ENCODE results near the gene APBA2.

Gene APBA2

DNA sequence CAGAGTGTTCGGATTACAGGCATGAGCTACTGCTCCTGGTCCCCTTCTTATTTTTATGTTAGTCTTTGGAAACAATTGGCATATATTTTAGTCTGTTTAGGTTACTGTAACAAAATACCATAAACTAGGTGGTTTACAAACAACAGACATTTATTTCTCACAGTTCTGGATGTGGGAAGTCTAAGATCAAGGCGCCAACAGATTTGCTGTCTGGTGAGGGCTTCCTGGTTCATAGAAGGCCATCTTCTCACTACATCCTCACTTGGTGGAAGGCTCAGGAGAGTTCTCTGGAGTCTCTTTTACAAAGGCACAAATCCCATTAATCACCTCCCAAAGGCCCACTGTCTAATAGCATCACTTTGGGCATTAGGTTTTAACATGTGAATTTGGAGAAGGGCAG is 101.0 kb downstream of the APBA2 start:
- DNase-seq: no peak

DNA sequence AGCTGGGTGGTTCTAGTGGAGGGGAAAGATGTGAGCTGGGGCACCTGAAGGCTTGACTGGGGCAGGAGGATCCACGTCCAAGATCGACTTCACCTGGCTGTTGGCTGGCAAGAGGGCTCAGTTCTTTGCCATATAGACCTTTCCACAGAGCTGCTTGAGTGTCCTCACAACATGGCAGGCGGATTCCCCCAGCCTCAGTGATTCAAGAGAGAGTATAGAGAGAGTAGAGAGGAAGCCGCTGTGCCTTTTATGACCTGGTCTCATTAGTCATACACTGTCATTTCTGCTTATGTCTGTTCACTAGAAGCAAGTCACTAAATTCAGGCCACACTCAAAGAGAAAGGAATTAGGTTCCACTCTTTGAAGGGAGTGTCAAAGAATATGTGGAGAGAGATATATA is 101.6 kb downstream of the APBA2 start:
- DNase-seq: no peak

DNA sequence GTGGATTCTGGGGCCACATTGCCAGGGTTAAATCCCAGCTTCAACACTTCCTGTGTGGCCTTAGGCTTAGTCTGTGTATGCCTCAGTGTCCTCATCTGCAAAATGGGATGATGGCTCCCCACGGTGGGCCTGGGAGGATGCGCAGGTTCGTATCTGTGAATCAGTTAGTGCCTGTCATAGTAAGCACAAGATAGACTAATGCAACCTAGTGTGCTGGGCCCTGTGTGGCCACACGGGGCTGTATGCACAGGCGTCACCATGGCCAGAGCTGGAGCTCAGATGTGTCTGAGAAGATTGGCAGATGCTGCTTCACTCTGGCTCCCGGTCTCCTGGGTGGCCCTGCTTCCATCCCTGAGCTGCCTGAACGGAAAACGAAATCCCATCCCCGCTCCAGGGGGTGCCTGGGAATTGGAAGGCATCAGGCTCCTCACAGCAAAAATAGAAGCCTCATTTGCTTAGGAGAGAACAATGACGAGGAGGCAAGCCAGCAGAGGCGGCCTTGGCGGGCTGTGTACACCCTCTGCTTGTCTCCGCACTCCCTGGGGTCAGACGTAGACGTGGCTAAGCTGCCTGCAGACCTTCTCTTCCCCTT is 103.6 kb downstream of the APBA2 start:
- DNase-seq: no peak

DNA sequence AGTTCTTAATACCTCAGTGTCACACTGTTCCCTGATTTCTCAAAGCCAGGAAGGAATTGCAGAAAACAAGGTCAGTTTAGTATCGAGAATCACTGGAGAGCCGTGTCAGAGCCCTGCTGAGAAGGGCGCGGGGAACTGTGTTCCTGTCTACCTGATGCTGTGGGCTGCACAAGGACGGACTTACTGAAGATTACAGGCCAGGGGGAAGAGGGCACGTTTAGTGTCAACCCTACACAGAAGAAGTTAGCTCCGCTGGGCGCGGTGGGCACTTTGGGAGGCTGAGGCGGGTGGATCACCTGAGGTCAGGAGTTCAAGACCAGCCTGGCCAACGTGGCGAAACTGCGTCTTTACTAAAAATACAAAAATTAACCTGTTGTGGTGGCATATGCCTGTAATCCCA is 104.1 kb downstream of the APBA2 start:
- no peak for DNase-seq

DNA sequence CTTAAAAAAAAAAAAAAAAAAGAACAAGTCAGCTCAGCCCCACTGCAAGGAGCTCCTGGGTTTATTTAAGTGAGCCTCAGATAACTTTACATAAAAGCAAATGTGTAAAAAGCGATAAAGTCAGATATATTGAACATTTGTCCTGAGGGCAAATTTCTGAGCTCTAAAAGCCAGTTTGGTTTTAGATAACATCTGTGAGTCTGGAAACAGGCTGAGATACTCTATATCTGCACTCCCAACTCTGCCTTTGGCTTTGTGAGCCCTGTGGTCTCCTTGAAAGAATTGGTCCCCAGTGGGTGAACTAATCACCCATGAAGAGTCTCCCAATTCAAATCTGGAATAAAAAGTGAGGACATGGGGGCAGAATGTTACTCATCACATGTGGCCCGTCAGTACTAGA is 104.6 kb downstream of the APBA2 start:
- no peak for DNase-seq

DNA sequence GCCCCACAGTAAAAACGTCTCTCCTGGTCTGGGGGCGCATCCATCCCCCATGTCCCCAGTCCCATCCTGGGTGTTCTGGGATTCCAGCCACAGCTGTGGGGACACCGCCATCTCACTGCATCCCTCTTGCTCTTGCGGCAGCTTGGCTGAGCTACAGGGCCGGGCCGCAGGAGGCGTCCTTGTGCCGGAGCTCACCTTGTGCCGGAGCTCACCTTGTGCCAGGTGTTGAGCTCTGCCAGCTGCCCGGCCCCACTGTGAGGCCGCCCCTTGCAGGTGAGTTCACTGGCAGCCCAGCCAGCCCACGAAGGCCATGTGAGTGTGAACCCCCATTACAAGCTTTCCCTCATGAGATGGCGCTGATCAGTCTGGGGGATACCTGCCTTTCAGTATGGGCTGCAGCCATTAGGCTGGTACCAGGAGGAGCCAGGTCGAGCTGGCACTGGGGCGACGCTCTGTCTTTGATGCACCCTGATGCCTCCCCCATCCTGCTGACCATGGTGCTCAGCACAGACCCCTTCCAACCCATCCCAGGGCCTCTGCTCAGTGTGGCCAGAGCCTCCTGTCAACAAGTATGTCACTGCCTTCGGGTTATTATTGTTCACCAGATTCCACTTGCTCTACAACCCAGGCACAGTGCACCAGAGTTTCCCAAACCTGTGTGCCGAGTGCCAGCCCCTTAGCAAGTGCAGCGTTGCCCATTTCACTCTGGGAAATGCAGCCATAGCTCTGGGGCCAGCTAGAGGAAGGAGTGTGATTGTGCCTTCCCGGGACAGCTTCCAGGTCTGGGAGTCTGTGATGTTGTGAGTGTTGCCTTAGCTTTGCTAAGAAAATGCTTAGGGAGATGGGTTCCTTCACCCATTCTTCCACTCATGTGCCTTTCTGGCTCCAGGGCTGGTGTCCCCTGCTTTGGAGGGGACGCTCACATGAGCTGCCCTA is 105.7 kb downstream of the APBA2 start:
- no peak for DNase-seq

DNA sequence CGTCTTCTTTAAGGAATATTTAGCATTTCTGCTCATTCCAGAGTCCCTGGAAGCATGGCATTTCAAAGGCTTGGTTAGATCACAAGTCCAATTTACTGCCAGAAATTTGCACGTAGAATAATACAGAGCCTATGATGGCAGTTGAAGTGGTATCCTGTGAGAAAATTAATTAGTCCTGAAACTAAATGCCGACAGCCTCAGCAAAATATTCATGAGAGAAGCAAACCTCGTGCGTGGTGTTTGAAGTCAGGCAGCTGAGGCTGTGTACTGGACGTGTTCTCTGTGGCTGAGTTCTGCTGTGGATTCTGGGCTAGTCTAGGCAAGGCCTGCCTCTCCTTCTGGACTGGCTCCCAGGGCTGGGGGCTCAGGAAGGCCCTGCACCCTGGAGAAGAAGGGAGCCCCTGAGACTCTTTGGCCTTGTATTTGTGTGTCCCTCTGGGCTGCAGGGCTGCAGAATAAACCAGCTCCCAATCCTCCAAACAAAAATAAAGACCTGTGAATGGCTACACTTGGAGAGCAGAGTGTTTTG is 106.6 kb downstream of the APBA2 start:
- no peak for DNase-seq

DNA sequence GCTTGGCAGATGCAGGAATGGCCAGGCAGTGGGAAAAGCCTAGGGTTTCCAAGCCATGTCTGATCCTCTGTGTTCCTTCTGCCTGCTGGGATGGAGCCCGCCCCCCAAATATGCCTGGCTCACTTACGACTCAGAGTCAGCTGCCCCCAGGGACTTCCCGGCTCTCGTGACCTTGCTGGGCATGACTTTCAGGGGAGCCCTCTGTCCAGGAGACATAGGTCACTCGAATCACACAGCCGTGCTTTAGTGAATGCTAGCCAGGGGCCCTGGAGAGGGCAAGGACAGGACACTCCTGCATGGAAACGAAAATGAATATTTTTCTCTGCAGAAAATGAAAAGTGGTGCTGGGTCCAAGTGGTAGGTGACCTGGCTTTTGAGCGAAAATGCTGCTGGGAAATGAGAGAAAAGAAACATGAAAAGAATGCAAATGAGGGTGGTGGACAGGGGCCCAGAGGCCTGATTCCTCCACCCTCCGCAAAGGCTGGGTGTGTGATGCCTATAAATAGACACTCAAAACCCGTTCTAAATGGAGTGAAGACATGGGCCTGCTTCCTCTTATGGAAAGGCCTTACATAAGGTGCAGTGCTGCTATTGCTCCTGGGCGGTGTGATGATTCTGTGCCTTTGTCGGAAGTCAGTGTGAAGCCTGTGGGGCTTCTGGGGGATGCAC is 107.4 kb downstream of the APBA2 start:
- peak; percentile 33 to 62 (median 37) for DNase-seq

DNA sequence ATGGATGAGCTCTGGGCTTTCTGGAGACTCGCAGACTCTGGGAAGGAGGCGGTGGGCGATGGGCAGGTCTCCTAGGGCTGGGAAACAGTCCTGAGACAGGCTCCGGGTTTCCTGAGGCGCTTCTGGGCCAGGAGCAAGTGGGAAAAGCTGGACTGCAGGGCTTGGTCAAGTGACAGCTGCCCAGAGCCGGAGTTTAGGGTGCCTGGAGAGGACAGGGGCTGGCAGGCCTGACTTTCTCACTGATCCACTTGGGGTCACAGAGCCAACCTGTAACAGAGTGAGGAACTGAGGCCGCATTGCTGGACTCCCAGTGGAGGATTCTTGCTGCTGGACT is 107.9 kb downstream of the APBA2 start:
- DNase-seq: no peak

DNA sequence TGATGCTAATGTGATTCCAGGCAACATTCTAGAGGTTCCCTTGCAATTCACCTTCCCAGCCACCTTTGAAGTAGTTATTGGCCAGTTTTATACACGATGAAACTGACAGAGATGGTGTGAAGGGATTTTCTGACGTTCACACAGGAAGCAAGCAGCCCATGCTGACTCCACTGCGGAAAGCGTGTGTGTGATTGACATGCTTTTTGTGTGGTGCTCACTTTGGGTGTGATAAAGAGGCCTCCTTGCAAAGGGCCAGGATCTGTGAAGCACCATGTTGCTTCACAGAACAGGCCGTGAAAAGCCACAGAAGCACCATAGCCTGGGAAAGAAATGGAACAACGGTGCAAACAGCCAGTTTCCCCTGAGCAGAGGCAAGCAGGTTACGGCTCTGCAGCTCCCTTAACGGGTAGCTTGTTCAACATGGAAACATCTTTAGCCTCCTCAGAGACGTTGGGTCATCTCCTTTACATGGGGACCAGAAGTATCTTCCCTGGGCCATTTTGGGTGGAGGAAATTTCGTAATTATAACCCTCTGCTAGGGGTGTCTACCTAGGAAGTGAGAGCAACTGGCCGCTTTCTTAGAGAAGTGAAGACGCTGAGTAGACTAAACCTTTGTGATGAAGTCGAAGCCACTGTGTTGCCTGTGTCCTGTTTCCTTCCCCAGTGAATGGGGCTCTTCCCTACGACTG is 108.5 kb downstream of the APBA2 start:
- no peak for DNase-seq

DNA sequence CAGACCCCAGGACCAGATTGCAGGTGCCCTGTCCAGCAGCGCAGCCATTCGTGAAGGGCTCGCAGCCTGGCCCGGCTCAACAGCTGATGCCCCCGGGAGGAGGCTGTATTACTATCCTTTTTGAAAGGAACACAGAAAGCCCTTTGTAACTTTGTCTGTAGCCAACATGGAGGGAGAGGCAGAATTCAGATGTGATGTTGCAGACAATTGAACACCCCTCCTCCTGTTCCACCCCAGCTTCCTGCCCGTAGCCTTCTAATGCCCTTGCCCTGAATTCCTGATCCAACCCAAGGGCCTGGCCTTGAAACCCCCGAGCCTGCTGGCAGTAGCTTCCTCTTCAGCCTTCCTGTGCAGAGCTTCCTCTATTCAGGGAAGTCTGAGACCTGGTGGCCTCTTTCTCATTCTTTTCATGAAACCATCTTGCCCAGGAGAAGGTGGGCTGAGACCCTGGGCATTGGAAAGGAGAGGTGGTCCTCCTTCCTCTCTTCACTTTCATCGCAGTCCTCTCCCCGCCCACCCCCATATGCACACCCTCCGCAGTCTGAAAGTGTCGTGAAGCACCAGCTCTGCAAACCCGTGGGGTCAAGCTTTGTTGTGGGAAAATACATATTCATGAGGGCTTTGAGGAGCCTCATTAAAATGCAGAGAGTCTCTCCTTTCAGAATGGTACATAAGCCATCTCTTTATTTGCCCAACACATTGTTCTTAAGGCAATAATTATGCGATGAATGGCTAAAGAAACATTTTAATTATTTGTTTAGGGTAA is 109.2 kb downstream of the APBA2 start:
- DNase-seq: peak; percentile 27 to 61 (median 51)

DNA sequence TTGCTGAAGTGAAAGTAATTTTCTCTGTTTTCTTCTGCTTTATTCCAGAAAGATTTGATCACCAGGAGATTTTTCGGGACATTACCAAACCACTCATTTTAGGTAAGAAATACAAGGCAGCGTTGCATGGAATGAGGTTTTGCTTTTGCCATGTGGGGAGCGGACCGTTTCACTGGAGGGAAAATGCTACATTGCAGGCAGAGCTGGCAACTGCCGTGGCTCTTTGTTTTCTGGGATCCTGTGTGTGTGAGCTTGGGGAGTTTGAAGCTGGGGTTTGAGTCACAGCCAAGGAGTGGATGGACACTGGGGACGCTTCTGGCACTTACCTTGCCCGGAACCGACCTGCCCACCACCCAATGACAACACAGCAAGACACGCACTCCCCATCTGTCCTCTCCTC is 109.9 kb downstream of the APBA2 start:
- DNase-seq: no peak

DNA sequence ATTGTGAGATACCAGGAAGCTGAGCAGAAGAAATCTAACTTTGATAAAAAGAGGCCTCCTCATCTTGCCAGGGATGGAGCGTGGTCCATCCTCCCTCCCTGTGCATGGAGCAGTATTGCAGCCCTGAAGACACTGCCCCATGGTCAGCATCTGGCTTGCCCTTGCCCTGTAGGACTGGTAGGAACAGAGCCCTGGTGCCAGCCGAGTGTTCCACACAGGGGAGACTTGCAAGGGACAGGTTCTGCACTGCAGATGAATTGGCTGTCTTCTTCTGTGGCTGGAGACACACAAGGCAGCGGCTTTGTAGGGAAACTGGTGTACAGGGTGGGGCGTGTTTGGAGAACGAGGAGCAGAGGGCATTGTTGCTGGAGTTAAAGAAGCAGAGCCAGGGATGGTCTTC is 110.5 kb downstream of the APBA2 start:
- DNase-seq: no peak

DNA sequence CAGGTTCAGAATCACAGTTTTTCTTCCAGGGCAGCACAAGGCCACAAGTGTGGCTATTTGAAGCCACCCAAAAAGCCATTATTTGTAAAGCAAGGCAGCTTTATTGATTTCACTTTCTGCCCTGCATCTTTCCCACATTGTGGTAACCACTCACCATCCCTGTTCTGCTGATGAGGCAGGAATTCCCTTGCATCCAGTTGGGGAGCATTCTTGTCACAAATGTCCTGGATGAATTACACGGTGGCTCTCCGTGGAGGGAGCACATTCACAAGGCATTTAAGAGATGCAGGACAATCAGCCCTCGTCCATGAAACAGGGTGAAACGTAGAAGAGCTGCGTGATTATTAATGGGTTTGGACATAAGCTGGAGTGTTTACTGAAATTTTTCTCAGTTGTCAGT is 111.2 kb downstream of the APBA2 start:
- no peak for DNase-seq

DNA sequence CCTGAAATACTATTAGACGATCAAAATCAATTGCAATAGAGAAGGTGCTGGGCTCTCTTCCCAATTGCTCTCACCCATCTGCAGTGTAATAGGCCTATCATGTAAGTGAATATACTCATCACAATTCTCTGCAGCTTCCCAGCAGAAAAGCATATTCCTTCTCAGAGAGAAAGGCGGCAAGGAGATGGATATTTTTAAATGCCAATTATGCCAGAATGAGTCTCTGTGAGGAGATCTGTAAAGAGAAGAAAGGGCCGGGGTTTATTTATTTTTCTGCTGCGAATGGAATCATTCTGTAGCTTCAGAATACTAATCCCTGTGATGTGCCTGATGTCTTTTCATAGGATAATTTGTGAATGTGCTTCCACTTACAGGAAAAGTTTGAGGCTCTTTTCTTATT is 112.0 kb downstream of the APBA2 start:
- no peak for DNase-seq

DNA sequence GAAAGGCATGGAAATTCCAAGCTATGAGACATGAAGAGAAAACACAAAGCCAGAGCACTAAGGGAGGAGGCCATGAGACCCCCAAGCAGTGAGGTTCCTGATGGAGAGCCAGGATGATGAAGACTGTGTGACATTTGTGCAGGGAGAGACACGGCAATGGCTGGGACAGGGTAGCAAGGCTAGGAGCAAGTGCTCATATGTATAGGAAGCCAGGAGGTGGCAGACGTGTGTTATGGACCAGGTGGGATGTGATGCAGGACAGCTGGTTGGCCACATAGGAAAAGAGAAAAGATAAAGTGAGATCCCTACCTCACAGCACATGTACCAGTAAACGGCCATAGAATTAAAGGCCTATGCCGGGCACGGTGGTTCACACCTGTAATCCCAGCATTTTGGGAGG is 112.7 kb downstream of the APBA2 start:
- no peak for DNase-seq

DNA sequence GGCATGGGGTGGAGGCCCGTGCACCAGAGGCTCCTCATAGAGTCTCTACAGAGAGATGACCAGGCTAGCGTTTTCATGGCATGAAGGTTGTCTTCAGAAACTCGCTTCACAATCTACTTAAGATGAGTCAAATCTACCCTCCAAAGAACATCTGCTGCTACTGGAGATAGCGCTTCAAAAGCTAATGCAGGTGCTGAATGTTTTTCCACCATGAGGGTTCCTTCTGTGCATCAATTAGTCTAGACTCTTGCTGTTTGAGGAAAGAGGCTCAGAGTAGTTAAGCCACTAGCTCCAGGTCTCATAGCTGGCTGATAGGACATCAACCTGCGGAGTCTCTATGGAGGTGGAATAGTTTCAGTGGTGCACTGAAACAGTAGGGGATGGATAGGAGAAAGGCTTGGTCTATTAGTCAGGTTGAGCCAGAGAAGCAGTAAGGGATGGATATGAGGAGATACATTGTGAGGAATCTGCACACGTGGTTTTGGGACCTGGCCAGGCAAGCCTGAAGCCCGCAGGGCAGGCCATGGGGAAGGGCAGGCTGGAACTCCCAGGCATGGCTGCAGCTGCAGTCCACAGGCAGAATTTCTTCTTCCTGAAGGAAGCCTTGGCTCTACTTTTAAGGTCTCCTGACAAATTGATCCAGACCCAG is 117.5 kb downstream of the APBA2 start:
- DNase-seq: no peak

DNA sequence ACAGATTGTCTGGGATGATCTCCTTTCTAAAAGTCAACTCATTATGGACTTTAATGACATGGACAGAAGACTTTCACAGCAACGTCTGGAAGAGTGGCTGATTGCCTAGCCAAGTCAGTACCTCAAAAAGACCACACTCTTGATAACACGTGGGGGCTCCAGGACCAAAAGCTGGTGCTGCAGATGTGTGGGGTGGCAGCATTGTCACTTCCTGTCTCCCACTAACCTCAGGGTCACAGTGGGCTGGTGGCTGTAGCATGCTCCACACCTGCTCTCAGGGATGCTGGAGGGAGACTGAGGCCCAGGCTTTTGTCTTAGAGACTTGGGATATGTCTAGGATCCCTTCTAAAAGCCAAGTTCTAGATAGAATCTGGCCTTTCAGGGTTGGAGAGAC is 118.1 kb downstream of the APBA2 start:
- no peak for DNase-seq

DNA sequence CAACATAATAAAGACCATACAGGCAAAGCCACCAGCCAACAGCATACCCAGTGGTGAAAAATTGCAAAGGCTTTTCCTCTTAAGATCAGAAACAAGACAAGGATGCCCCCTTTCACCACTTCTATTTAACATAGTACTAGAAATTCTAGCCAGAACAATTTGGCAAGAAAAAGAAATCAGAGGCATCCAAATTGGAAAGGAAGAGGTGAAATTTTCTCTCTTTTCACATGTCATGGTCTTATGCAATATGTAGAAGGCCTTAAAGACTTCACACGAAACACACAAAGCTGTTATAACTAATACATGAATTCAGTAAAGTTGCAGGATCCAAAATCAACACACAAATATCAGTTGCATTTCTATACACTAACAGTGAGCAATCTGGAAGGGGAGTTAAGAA is 120.2 kb downstream of the APBA2 start:
- no peak for DNase-seq

DNA sequence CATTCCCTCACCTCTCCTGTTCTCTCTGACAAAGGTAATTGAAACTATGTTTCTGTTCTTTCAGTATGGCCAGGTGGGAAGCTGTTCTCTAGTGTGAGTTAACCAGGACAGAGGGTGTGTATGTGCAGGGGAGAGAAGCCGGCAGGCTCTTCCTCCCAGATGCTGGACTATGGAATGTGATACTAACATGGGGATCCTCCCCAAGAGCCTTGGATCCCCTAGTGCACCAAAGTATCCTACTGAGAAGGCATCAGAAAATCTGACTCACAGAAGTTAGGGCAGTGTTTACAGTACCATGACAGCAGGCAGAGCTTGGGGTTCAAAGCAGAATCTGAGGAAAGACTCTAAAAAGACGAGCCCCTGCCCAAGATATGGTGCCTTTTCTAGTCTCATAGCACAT is 123.1 kb downstream of the APBA2 start:
- no peak for DNase-seq

DNA sequence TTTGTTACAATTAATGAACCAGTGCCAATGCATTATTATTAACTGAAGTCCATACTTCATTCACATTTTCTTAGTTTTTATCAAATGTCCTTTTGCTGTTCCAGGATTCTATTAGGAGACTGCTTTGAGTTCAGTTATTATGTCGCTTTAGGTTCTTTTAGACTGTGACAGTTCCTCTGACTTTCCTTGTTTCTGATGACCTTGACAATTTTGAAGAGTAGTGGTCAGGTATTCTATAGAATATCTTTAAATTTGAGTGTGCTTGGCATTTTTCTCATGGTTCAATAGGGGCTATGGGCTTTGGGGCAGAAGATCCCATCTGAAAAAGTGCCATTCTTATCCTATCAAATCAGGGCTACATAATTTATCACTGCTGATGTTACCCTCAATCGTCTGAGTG is 126.3 kb downstream of the APBA2 start:
- DNase-seq: no peak

DNA sequence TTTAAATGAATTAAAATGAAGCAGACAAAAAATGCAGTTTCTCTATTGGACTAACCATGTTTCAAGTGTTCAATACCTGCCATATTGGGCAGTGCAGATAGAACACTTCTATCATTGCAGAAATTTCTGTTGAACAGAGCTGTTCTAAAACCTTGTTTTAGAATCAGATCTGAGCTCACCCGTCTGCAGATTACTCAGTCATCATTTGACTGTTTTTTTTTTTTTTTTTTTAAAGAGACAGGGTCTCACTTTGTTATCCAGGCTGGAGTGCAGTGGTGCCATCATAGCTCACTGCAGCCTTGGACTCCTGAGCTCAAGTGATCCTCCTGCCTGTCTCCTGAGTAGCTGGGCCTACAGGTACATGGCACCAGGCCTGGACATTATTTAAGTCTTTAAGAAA is 128.7 kb downstream of the APBA2 start:
- no peak for DNase-seq
